Hepatocyte (in vitro differentiated cells): ENCODE results near the gene SLC35E3.

Source experiments
- CTCF ChIP-seq: fragments of 200-600 bp; sonication (generic); IDR thresholded peaks from 2 replicates; pipeline ENCODE4 v1.5.1; 2016; ENCODE audit warnings: antibody characterized with exemption, mild to moderate bottlenecking; ENCODE audit not compliant: poor library complexity
- EZH2 ChIP-seq: fragments of 200-600 bp; sonication (generic); IDR thresholded peaks from 2 replicates; pipeline ENCODE4 v1.6.1; 2016; ENCODE audit warnings: antibody characterized with exemption, mild to moderate bottlenecking, borderline replicate concordance

GRCh38 chr12:68803948-68804656, 58.1 kb downstream of the SLC35E3 start:
- TF ChIP-seq CTCF (no peak), EZH2 (no peak)
